RWPE2 (cell line): ENCODE data around the gene TUBB3.

Source experiments
- ATAC-seq: fragments of 200-7000 bp; cut with Tn5 transposase; 3 replicates; pipeline ENCODE4 v1.9.1; 2021; ENCODE audit warnings: low read depth
- DNase-seq: peaks from one replicate; pipeline ENCODE4 v3.0.0-alpha.2; 2020; ENCODE audit warnings: low spot score
- H3K27ac ChIP-seq: fragments of 450-650 bp; 2 replicates; pipeline ENCODE4 v1.5.1; 2017; ENCODE audit warnings: mild to moderate bottlenecking; ENCODE audit not compliant: poor library complexity, severe bottlenecking
- H3K27me3 ChIP-seq: fragments of 250-450 bp; sonication (Bioruptor Pico); 2 replicates; pipeline ENCODE4 v1.5.1; 2021; ENCODE audit warnings: mild to moderate bottlenecking, moderate library complexity; ENCODE audit not compliant: insufficient read depth, poor library complexity, severe bottlenecking
- H3K36me3 ChIP-seq: fragments of 250-450 bp; sonication (Bioruptor Pico); 2 replicates; pipeline ENCODE4 v1.5.1; 2020; ENCODE audit warnings: low read depth, mild to moderate bottlenecking, moderate library complexity
- H3K4me1 ChIP-seq: fragments of 250-450 bp; sonication (Bioruptor Pico); 2 replicates; pipeline ENCODE4 v1.5.1; 2021; ENCODE audit warnings: mild to moderate bottlenecking, moderate library complexity; ENCODE audit not compliant: insufficient read depth, poor library complexity, severe bottlenecking
- H3K4me3 ChIP-seq: fragments of 250-450 bp; sonication (Bioruptor Pico); 2 replicates; pipeline ENCODE4 v1.5.1; 2021; ENCODE audit warnings: mild to moderate bottlenecking, moderate library complexity; ENCODE audit not compliant: severe bottlenecking
- H3K9me3 ChIP-seq: fragments of 250-450 bp; sonication (Bioruptor Pico); 2 replicates; pipeline ENCODE4 v1.5.1; 2021; ENCODE audit warnings: mild to moderate bottlenecking, moderate library complexity; ENCODE audit not compliant: severe bottlenecking
- CTCF ChIP-seq: fragments of 450-650 bp; IDR thresholded peaks from one replicate; pipeline ENCODE4 v1.5.1; 2017; ENCODE audit warnings: mild to moderate bottlenecking, moderate library complexity; ENCODE audit not compliant: poor library complexity, severe bottlenecking

Gene TUBB3

GRCh38 chr16:89895482-89896250, 27.5 kb upstream of the TUBB3 start:
- TF ChIP-seq CTCF: no peak
- no peak overlapping the region for H3K4me3 ChIP-seq
- no peak overlapping the region for H3K27ac ChIP-seq
- H3K27me3 ChIP-seq: no peaks in the 10 kb centered on the region
- H3K4me1 ChIP-seq: no peaks in the 10 kb centered on the region
- ATAC-seq (no peak), DNase-seq (no peak)
- H3K9me3 ChIP-seq: no peaks in the 10 kb centered on the region
- H3K36me3 ChIP-seq: peaks cover 89% of the 10 kb centered on the region

GRCh38 chr16:89897204-89897603, 25.9 kb upstream of the TUBB3 start:
- Histone ChIP-seq H3K9me3 (no peaks in the 10 kb centered on the region), H3K27me3 (no peaks in the 10 kb centered on the region), H3K27ac (no peak overlapping the region), H3K4me1 (no peaks in the 10 kb centered on the region), H3K4me3 (no peak overlapping the region), H3K36me3 (peaks cover 78% of the 10 kb centered on the region)
- DNase-seq (no peak), ATAC-seq (no peak)
- TF ChIP-seq CTCF: no peak

GRCh38 chr16:89898201-89898967, 24.8 kb upstream of the TUBB3 start:
- Histone ChIP-seq H3K27me3 (no peaks in the 10 kb centered on the region), H3K9me3 (no peaks in the 10 kb centered on the region), H3K4me3 (no peak overlapping the region), H3K4me1 (no peaks in the 10 kb centered on the region), H3K27ac (no peak overlapping the region), H3K36me3 (peaks cover 73% of the 10 kb centered on the region)
- ATAC-seq (no peak), DNase-seq (no peak)
- TF ChIP-seq CTCF: no peak

GRCh38 chr16:89899879-89900481, 23.2 kb upstream of the TUBB3 start:
- H3K36me3 ChIP-seq: peaks cover 75% of the 10 kb centered on the region
- TF ChIP-seq CTCF: no peak
- H3K27ac ChIP-seq: no peak overlapping the region
- no peak overlapping the region for H3K4me3 ChIP-seq
- no peak for ATAC-seq
- no peak for DNase-seq
- H3K9me3 ChIP-seq: no peaks in the 10 kb centered on the region
- H3K4me1 ChIP-seq: no peaks in the 10 kb centered on the region
- no peaks in the 10 kb centered on the region for H3K27me3 ChIP-seq
